ENCODE results near the gene B4GAT1.

DNA sequence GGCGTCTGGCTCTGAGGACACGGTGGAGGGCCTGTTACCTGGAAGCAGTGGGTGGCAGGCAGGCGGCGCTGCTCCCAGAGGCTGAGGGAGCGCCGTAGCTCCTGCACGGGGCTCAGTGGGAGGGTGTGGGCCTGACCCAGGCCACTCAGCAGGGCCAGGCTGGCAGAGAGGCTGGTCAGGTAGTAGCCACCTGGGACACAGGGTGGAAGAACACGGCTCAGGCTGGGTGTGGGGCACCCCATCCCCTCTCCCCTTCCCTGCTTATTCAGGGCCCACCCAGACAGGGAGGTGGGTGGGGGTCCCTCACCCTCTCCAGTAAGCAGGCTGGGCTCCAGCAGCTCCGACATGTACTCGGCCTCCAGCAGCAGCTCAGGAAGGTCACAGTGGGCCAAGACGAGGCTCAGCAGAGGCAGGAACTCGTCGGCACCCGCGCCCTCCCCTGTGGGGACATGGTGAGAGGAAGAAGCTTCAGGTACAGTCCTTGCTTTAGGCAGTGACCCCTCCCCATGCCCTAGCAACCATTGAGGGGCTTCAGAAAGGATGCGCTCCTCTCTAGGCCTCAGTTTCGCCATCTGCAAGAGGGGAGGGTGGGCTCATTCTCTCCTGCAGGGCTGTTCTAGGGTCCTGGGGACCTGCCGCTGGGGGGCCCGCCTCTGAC, 14.1 kb downstream of the B4GAT1 start:
- TF ChIP-seq, protein P1, sequence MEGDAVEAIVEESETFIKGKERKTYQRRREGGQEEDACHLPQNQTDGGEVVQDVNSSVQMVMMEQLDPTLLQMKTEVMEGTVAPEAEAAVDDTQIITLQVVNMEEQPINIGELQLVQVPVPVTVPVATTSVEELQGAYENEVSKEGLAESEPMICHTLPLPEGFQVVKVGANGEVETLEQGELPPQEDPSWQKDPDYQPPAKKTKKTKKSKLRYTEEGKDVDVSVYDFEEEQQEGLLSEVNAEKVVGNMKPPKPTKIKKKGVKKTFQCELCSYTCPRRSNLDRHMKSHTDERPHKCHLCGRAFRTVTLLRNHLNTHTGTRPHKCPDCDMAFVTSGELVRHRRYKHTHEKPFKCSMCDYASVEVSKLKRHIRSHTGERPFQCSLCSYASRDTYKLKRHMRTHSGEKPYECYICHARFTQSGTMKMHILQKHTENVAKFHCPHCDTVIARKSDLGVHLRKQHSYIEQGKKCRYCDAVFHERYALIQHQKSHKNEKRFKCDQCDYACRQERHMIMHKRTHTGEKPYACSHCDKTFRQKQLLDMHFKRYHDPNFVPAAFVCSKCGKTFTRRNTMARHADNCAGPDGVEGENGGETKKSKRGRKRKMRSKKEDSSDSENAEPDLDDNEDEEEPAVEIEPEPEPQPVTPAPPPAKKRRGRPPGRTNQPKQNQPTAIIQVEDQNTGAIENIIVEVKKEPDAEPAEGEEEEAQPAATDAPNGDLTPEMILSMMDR (conservative IDR thresholded peaks at IDR 0.05; ENCODE audit: low read depth, low read length): no peak
- no peak for TF ChIP-seq EZH2 (IDR thresholded peaks at IDR 0.05; ENCODE audit: borderline replicate concordance, low read depth, low read length, poor library complexity, severe bottlenecking)

All from A673 (cell line).